Ramos (cell line): ENCODE data around the gene TSFM.

ENCODE experiments used
- in situ Hi-C: fragments of 300-500 bp; cut with MboI; formaldehyde crosslinking; loops from one replicate; pipeline ENCODE4 v1.14.3; 2022; ENCODE audit warnings: low sequenced_read_pairs; ENCODE audit not compliant: unreplicated experiment

Gene TSFM

GRCh38 chr12:57782608-57783465 is at the start of gene TSFM:
TSFM (plus strand) TSS chr12:57782787; CDS start chr12:57782802, 15 bp downstream.
- in situ Hi-C loops: no loop called here

- in situ Hi-C loops: no loop called here
Observed at GRCh38 chr12:57733928-57734327, 48.7 kb upstream of the TSFM start.

- in situ Hi-C loops: no loop called here
Observed at GRCh38 chr12:57734591-57734990, 48.0 kb upstream of the TSFM start.

GRCh38 chr12:57735198-57735855 is 47.3 kb upstream of the TSFM start:
- in situ Hi-C loops: no loop called here

GRCh38 chr12:57735952-57736740 is 46.4 kb upstream of the TSFM start:
- in situ Hi-C loops: no loop called here

GRCh38 chr12:57736741-57737466 is 45.7 kb upstream of the TSFM start:
- in situ Hi-C loops: no loop called here

GRCh38 chr12:57737467-57738460 is 44.8 kb upstream of the TSFM start:
- in situ Hi-C loops: no loop called here

- in situ Hi-C loops: no loop called here
Observed at GRCh38 chr12:57738661-57739237, 43.8 kb upstream of the TSFM start, which contains the start of gene AGAP2. AGAP2 (minus strand) TSS chr12:57738742; CDS start chr12:57738246, 496 bp downstream.

- in situ Hi-C loops: no loop called here
Observed at GRCh38 chr12:57739387-57739786, 43.2 kb upstream of the TSFM start.

- in situ Hi-C loops: no loop called here
Observed at GRCh38 chr12:57739914-57740538, 42.6 kb upstream of the TSFM start.

- in situ Hi-C loops: no loop called here
Observed at GRCh38 chr12:57740656-57741412, 41.8 kb upstream of the TSFM start.

GRCh38 chr12:57741413-57741789 is 41.2 kb upstream of the TSFM start:
- in situ Hi-C loops: no loop called here

GRCh38 chr12:57741844-57742738 is 40.5 kb upstream of the TSFM start:
- in situ Hi-C loops: no loop called here

- in situ Hi-C loops: no loop called here
Observed at GRCh38 chr12:57743769-57744168, 38.8 kb upstream of the TSFM start.

- in situ Hi-C loops: no loop called here
Observed at GRCh38 chr12:57744194-57744776, 38.3 kb upstream of the TSFM start.
